HL-60 (cell line): ENCODE data around the gene KLK13.

Source experiments
- POLR2AphosphoS5 ChIP-seq: IDR thresholded peaks from 2 replicates; pipeline ENCODE4 v1.6.1; 2012; ENCODE audit warnings: low read depth
- SPI1 ChIP-seq: IDR thresholded peaks from 2 replicates; pipeline ENCODE4 v1.6.1; 2012; ENCODE audit warnings: low read depth, mild to moderate bottlenecking, borderline replicate concordance
- TF ChIP-seq, protein P1 (sequence below): IDR thresholded peaks from one replicate; pipeline ENCODE4 v1.5.1; 2011; ENCODE audit warnings: low read length, control low read depth, inconsistent platforms; ENCODE audit not compliant: insufficient read depth

DNA sequence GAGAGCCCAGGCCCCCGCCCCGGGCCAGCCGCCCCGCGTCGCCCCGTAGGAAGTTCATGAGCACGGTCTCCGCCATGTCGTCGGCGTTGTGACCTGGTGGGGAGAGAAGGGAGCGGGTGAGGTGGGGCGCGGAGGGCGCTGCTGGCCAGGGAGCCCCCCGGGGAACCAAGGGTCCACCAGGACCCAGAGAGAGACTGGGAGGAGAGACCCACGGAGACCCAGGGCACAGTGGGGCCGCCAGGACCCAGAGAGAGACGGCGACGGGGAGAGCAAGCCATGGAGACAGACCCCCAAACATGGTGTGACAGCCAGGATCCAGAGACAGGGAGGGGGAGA is 34.1 kb upstream of the KLK13 start:
- TF ChIP-seq, protein P1, sequence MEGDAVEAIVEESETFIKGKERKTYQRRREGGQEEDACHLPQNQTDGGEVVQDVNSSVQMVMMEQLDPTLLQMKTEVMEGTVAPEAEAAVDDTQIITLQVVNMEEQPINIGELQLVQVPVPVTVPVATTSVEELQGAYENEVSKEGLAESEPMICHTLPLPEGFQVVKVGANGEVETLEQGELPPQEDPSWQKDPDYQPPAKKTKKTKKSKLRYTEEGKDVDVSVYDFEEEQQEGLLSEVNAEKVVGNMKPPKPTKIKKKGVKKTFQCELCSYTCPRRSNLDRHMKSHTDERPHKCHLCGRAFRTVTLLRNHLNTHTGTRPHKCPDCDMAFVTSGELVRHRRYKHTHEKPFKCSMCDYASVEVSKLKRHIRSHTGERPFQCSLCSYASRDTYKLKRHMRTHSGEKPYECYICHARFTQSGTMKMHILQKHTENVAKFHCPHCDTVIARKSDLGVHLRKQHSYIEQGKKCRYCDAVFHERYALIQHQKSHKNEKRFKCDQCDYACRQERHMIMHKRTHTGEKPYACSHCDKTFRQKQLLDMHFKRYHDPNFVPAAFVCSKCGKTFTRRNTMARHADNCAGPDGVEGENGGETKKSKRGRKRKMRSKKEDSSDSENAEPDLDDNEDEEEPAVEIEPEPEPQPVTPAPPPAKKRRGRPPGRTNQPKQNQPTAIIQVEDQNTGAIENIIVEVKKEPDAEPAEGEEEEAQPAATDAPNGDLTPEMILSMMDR, result no peak
- no peak for TF ChIP-seq POLR2AphosphoS5
- no peak for TF ChIP-seq SPI1
